ENCODE measurements around the gene HP1BP3.

GRCh38 chr1:20834780-20835179 lies 47.7 kb upstream of the HP1BP3 start:
- TF ChIP-seq CTCF (IDR thresholded peaks at IDR 0.05) (no peak), POLR2A (IDR thresholded peaks at IDR 0.05) (no peak)
